Kidney (tissue), 14 donors: Measurements from ENCODE around the gene STRN3. TPM values are rescaled to one million over a fixed set of nuclear protein-coding genes. Genes with fewer than 3 reads are reported as not detected.

Experiments
- DNase-seq, 5 donors: peaks; one replicate each; pipeline ENCODE4 v3.0.0-alpha.2; 2013 to 2020
- FAIRE-seq: peaks from 2 replicates; lab custom pipeline; 2012; peaks lifted over from hg19 to GRCh38; lab: Jason Lieb, UNC
- H3K27ac ChIP-seq, 2 donors: one replicate each; pipeline ENCODE4 v1.7.0; 2013; ENCODE audit warnings: low read depth in 2 of 2, low read length in 2 of 2, inconsistent platforms in 1 of 2
- H3K27me3 ChIP-seq: one replicate; pipeline ENCODE4 v1.7.1; 2013; ENCODE audit warnings: low read length, inconsistent platforms; ENCODE audit not compliant: control insufficient read depth, insufficient read depth
- H3K36me3 ChIP-seq, 3 donors: one replicate each; pipeline versions ENCODE4 v1.7.0 to v1.7.1; 2013; ENCODE audit warnings: low read length in 3 of 3, control low read depth in 1 of 3, inconsistent platforms in 1 of 3; ENCODE audit not compliant: insufficient read depth in 3 of 3, control insufficient read depth in 2 of 3
- H3K4me1 ChIP-seq, 3 donors: one replicate each; pipeline versions ENCODE4 v1.7.0 to v1.7.1; 2013; ENCODE audit warnings: low read length in 3 of 3, inconsistent platforms in 1 of 3, low read depth in 1 of 3; ENCODE audit not compliant: control insufficient read depth in 2 of 3, insufficient read depth in 2 of 3
- H3K4me3 ChIP-seq, 3 donors: one replicate each; pipeline versions ENCODE4 v1.7.0 to v1.8.1; 2013; ENCODE audit warnings: low read length in 3 of 3, control low read depth in 1 of 3, inconsistent platforms in 1 of 3
- H3K9ac ChIP-seq, 3 donors: one replicate each; pipeline versions ENCODE4 v1.7.0 to v1.7.1; 2013; ENCODE audit warnings: low read length in 3 of 3, control low read depth in 1 of 3, inconsistent platforms in 1 of 3
- H3K9me3 ChIP-seq, 3 donors: one replicate each; pipeline versions ENCODE4 v1.7.0 to v1.7.1; 2013; ENCODE audit warnings: low read length in 3 of 3, control low read depth in 1 of 3, inconsistent platforms in 1 of 3; ENCODE audit not compliant: control insufficient read depth in 2 of 3, insufficient read depth in 1 of 3
- intact Hi-C: fragments of 100-400 bp; cut with DNase I; formaldehyde crosslinking; loops from one replicate; pipeline ENCODE4 v1.11.1; 2022
- polyA plus RNA-seq: library from polyadenylated mRNA; stranded (reverse); fragments of 350-450 nt; fragmentation: Illumina TruSeq; extraction: RNeasy Lipid Tissue Mini Kit (QIAGEN cat#74804); gene quantifications from one replicate; pipeline ENCODE4 v1.2.3, GENCODE V29; 2014; ENCODE audit warnings: low read depth, low replicate concordance; ENCODE audit not compliant: insufficient read depth
- total RNA-seq: library from RNA; stranded (reverse); fragmentation: NEBNext Ultra II Directional; extraction: Animal tissue kit (Norgen Biotek cat#: 25700); gene quantifications from one replicate; pipeline ENCODE4 v1.2.1, GENCODE V29; 2021
- TF ChIP-seq, protein P1 (sequence below): IDR thresholded peaks from 3 replicates; pipeline ENCODE4 v1.5.1; 2012; ENCODE audit warnings: mild to moderate bottlenecking, moderate library complexity, borderline replicate concordance; ENCODE audit not compliant: insufficient read depth; ENCODE audit errors: extremely low read depth
- donor health status: control.
- donor health status: control.
- donor health status: control.
- donor health status: control.
- donor health status: control.
- donor health status: DM: yes; HTN: yes; CAD: no.
- donor health status: Normal renal cell carcinoma (clear cell type).

The STRN3 gene
- total and polyA plus RNA-seq, 2 donors from 2014 or later, result 10.6 to 52.9 TPM

DNA sequence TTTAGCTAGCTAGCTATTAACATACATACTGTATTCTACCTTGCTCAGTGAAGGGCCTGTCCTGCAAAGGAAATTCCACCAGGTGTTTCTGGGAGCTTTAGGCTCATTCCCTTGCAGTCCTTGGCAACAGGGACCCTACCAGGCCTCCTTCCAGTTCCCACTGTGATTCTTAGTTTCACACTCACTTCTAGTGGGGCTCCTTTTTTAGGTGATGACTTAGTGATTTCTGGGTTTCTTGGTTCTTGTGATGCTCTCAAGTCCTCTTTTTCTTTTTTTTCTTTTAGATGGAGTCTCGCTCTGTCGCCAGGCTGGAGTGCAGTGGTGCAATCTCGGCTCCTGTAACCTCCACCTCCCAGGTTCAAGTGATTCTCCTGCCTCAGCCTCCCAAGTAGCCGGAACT is 10.4 kb upstream of the STRN3 start:
- Histone ChIP-seq H3K36me3 (no peaks in the 10 kb centered on the region), H3K9me3 (no peaks in the 10 kb centered on the region), H3K27me3 (no peaks in the 10 kb centered on the region), H3K4me3 (no peak overlapping the region), H3K4me1 (peaks cover 0 to 8% (median 0%) of the 10 kb centered on the region in 3 donors), H3K9ac (no peak overlapping the region), H3K27ac (no peak overlapping the region)
- TF ChIP-seq, protein P1, sequence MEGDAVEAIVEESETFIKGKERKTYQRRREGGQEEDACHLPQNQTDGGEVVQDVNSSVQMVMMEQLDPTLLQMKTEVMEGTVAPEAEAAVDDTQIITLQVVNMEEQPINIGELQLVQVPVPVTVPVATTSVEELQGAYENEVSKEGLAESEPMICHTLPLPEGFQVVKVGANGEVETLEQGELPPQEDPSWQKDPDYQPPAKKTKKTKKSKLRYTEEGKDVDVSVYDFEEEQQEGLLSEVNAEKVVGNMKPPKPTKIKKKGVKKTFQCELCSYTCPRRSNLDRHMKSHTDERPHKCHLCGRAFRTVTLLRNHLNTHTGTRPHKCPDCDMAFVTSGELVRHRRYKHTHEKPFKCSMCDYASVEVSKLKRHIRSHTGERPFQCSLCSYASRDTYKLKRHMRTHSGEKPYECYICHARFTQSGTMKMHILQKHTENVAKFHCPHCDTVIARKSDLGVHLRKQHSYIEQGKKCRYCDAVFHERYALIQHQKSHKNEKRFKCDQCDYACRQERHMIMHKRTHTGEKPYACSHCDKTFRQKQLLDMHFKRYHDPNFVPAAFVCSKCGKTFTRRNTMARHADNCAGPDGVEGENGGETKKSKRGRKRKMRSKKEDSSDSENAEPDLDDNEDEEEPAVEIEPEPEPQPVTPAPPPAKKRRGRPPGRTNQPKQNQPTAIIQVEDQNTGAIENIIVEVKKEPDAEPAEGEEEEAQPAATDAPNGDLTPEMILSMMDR, result no peak
- FAIRE-seq (no peak), DNase-seq (no peak)
- intact Hi-C loops, result no loop called here

DNA sequence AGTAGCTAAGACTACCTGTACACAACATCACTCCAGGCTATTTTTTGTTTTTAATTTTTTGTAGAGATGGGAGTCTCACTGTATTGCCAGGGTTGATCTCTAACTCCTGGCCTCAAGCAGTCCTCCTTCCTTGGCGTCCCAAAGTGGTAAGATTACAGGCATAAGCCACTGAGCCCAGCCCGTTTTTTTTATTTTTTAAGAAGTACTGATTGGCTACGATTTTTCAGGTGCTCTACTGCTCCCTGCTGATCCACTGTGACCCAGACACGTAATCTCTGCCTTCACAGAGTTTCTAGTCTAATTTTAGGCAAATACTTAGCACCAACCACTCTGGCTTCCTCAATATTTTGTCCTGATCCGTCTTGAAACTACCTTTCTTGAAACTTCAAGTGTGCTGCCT is 4.3 kb upstream of the STRN3 start:
- Histone ChIP-seq H3K4me3 (no peak overlapping the region), H3K4me1 (peaks cover 0 to 8% (median 0%) of the 10 kb centered on the region in 3 donors), H3K27ac (no peak overlapping the region), H3K36me3 (no peaks in the 10 kb centered on the region), H3K27me3 (no peaks in the 10 kb centered on the region), H3K9ac (no peak overlapping the region), H3K9me3 (no peaks in the 10 kb centered on the region)
- TF ChIP-seq, protein P1, result no peak
- FAIRE-seq (no peak), DNase-seq (no peak)
- intact Hi-C loops, result no loop called here

DNA sequence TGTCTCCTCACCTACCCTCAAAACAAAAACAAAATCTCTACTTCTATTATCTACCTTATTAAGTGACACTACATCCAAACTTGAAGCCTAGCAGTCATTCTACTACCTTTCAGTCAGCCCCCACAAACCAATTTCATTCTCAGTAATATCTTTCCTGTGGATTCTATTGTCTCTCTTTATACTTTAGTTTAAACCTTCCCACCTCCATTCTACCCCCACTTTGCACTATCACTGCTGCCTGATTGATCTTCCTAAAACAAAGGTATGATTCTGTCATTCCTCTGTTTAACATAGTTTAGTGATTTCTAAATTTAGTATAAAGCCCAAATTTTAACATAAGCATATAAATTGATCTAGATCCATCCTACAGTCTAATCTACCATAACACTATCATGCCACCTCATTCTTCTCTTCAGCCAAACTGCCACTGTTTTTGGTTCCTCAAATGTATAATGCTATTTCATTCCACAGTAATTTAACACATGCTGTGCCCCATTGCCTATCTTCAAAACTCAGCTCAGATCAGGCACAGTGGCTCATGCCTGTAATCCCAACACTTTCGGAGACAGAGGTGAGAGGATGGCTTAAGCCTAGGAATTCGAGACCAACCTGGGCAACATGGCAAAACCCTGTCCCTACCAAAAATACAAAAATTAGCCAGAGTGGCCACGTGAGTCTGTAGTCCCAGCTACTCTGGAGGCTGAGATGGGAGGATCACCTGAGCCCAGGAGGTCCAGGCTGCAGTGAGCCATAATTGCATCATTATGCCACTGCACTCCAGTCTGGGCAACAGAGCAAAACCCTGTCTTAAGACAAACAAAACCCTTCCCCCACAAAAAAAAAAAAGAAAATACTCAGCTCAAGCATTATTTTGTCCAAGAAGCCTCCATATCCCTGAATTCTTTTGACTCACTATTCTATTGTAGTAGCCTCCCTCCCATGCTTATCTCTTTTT is 3.1 kb upstream of the STRN3 start:
- no peak overlapping the region for H3K4me3 ChIP-seq
- no peak overlapping the region for H3K27ac ChIP-seq
- H3K4me1 ChIP-seq, result peaks cover 0 to 8% (median 6%) of the 10 kb centered on the region in 3 donors
- FAIRE-seq (no peak), DNase-seq (no peak)
- TF ChIP-seq, protein P1, result no peak
- H3K36me3 ChIP-seq, result no peaks in the 10 kb centered on the region
- H3K27me3 ChIP-seq, result no peaks in the 10 kb centered on the region
- no peaks in the 10 kb centered on the region for H3K9me3 ChIP-seq
- intact Hi-C loops, result no loop called here
- H3K9ac ChIP-seq, result no peak overlapping the region
